Body of pancreas (tissue), 4 donors: ENCODE measurements around the gene MPV17L2.

Experiments used
- CTCF ChIP-seq, 7 experiments: fragments of 450-650 bp in 4 of 7; fragments of 200-600 bp in 3 of 7; sonication (generic) in 3 of 7; IDR thresholded peaks; one replicate each; pipeline ENCODE4 v1.5.1; 2016 to 2019; ENCODE audit warnings: antibody characterized with exemption in 7 of 7
- POLR2A ChIP-seq, 3 donors: fragments of 450-650 bp; IDR thresholded peaks; one replicate each; pipeline ENCODE4 v1.6.1; 2016; ENCODE audit warnings: antibody characterized with exemption in 3 of 3, mild to moderate bottlenecking in 2 of 3

DNA sequence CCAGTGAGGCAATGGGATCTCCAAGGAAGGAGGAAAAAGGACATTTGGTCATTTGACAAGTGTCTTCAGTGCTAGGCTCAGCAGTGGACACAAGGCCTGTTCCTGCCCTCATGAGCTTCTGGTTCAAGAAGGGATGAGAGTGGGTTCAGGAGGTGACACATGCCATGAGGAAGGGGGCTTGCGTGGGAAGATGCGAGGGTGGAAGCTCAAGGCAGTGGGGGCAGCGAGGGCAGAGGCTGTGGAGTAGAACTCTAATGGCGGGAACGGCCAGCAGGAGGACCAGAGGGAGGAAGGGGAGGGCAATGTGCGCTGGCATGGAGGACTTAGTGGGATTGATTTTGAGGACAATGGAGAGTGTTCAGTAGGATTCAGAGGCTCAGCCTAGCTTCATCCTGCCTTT, 36.8 kb upstream of the MPV17L2 start:
- TF ChIP-seq CTCF (IDR thresholded peaks at IDR 0.05), result no peak
- no peak for TF ChIP-seq POLR2A (IDR thresholded peaks at IDR 0.05)
